NCI-H510A treated with DMSO at 0.1 percent for 48 hours (cell line): ENCODE data around the gene TMSB4X.

ENCODE experiments used
- DNase-seq: peaks from one replicate; lab custom pipeline; 2025; lab: John Stamatoyannopoulos, UW

The TMSB4X gene

DNA sequence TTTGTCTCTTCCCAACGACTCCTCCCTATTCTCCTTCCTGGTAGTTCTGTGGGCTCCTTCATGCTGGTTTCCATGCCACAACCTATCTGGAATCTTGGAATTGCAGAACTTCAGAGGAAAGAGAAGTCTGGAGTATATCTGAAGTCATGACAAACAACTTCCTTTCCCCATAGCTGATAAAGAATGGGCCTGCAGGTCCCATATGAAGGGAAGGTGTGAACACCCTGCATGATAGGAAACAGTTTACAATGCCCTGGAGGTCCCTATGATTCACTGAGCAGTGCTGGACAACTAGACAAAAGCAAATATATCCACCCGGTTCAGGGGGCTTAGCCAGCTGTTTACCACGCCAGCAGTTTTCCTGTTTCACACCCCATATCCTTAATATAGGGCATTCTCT is 50.1 kb downstream of the TMSB4X start:
- DNase-seq: no peak
